ENCODE data around the gene PIANP.
"Not testable (repeated sequence)": the region's sequence is repeated elsewhere in the genome, so short reads cannot be mapped to it uniquely, and the experiment has no call there.

PIANP gene, protein sequence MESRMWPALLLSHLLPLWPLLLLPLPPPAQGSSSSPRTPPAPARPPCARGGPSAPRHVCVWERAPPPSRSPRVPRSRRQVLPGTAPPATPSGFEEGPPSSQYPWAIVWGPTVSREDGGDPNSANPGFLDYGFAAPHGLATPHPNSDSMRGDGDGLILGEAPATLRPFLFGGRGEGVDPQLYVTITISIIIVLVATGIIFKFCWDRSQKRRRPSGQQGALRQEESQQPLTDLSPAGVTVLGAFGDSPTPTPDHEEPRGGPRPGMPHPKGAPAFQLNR

DNA sequence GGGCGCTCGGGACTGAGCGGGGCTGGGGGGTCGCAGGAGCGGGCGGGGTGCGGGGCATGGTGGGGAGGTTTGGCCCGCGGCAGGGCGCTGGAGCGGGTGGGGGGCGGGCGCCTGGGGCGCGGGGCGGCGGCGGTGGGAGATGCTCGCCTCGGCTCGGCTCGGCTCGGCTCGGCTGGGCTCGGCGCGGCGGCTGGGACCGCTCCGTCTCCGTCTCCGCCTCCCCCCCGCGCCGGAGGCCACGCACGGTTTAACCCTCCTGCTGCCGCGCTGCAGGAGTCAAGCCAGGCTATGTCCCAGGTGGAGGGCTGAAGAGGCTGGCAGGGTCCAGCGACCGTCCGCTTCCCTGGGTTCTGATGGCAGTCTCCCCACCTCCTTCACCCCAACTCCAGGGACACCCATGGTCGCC is at the start of gene PIANP:
Gene PIANP, minus strand, starts transcription at position 170 of the 406 bp plus-strand sequence. CDS start 2,754 bp downstream, outside the sequence.
- no peak for DNase-seq (ENCODE audit: low read depth in 2 of 2)

DNA sequence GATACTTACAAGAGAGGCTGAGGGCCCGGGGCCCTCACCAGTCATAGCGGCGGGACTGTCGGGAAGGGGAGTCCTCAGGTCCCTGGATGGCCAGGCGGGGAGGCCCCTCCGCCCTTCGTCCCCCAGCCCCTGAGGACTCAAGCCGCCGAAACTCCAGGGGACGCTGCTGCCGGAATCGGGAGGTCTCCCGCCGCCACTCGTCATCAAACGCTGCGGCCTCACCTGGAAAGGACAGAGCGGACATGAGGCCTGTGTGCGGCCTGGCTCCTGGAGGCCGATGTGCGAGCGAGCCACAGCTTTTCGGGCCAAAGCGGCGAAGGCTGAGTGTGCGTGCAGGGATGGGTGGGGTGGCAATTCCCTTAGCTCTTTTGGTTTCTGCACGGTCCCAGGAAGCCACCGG is 48.1 kb upstream of the PIANP start:
- no peak for DNase-seq (ENCODE audit: low read depth in 2 of 2)

DNA sequence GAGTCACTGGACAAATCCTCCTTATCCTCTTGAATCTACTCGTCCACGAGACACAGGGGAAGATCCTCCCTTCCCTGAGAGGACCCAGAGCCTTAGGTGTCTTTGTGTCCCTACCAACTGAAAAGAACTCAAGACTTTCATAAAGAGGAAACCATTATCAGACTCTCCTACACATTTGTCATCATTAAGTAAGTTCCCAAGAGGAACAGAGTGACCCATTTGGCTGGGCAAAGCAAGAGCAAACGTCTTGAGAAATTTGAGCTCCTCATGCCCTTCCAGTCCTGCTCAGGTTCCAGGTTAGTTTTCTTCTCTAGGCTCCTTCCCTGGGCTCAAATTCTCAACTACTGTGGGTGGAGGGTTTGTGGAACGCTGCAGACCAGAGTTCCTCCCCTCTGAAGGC is 46.6 kb upstream of the PIANP start:
- DNase-seq (ENCODE audit: low read depth in 2 of 2), result no peak

DNA sequence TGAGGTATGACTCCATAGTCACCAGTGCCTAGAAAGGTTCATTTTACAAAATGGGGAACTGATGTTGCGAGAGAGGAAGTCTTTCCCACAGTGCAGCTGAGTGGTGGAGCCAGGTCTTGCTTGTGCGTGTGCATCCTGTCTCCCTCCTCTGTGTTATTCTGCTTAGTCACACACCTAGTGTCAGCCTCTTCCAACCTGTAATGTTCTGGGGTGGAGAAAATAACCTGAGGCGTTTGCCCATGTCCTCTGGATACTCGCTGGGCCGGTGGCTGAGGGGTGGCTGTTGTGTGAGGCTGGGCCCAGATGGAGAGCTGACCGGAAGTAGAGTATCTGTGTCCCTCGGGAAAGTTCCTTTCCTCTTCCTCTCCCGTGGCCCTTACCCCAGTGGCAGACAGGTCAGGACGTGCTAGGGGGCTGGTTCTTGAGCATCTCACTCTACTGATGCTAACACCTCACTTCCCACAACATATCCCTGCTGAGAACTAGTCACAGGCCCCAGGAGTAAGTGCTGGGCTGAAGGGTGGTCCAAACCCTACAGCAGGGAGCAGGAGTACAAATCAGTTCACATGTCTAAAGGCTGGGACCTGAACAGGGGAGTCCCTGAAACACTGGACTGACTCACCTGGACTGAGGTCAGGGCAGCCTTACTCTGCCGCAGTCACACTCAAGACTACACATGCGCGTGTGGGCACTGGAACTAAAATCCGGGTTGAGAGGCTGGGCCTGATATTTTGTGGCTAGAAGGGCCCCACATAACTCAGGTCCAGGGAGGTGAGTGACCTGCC is 45.3 kb upstream of the PIANP start:
- no peak for DNase-seq (ENCODE audit: low read depth in 2 of 2)

DNA sequence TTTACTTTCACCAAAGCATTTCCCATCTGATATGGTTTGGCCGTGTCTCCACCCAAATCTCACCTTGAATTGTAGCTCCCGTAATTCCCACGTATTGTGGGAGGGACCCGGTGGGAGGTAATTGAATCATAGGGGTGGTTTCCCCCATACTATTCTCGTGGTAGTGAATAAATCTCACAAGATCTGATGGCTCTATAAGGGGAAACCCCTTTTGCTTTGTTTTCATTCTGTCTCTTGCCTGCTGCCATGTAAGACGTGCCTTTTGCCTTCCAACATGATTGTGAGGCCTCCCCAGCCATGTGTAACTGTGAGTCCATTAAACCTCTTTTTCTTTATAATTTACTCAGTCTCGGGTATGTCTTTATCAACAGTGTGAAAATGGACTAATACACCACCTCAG is 42.7 kb upstream of the PIANP start:
- not testable (repeated sequence) for DNase-seq (ENCODE audit: low read depth in 2 of 2)

DNA sequence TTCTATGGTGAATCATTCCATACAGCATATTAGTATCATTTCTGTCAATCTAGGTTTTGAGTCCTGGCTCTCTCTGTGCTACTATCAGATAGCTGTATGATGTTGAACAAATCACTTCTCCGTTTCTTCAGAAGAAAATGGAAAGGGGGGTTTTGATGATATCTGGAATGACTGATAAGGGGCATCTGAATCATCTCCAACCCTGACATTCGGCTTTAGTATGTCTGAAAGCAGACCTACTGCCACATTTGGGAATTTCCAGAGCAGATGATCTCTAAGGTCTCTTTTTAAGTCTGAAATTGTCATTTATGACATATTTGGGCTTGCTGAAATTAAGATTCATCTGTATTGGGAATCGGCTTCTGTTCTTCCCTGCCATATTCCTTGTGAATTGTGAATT is 42.2 kb upstream of the PIANP start:
- no peak for DNase-seq (ENCODE audit: low read depth in 2 of 2)

DNA sequence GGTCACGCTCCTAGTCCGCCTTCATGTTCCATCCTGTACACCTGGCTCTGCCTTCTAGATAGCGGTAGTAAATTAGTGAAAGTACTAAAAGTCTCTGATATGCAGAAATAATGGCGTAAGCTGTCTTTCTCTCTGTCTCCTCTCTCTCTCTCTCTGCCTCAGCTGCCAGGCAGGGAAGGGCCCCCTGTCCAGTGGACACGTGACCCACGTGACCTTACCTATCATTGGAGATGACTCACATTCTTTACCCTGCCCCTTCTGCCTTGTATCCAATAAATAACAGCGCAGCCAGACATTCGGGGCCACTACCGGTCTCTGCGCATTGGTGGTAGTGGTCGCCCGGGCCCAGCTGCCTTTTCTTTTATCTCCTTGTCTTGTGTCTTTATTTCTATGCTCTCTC is 41.5 kb upstream of the PIANP start:
- DNase-seq (ENCODE audit: low read depth in 2 of 2), result not testable (repeated sequence)

DNA sequence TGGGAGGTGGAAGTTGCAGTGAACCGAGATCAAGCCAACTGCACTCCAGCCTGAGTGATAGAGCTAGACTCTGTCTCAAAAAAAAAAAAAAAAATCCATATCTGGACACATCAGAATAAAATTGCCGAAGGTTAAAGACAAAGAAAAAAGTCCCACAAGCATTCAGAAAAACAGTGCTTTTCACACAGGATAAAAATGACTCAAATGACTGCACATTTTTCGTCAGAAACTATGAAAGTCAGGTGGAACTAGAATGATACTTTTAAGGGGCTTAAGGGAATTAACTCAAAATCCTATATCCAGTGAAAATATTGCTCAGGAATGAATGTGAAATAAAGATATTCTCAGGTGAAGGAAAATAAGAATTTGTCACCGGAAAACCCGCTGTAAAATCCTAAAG is 36.1 kb upstream of the PIANP start:
- DNase-seq (ENCODE audit: low read depth in 2 of 2), result no peak

DNA sequence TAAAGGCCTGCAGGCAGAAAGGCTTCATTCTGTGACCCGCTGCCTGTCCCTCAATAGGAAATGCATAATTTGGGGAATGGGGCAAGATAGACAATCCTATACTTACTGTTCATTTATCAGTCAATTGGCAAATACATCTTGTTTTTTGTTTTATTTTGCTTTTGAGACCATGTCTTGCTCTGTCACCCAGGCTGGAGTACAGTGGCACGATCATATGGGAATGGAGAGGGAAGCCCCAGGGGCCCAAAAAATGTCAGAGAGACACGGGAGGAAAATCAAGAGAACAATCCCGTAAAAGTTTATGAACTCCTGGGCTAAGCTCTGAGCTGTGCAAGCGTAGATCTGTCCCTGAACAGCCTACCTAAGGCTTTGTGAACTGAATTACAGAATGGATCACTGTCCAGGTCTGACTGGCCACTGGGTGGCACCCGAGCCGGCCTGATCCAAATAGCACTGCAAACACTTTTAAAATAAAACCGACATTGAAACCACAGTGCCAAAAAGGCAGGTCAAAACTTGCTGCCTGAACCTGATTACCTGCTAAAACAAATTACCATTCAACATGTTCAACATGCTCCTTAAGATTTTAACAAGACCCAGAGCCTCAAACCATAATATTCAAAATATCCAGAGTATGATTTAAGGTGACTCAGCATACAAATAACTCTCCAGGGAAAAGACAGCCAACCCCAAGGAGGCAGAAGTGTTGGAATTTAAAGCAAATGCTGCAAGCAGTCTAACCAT is 35.0 kb upstream of the PIANP start:
- peak; percentile 34 to 42 for DNase-seq (ENCODE audit: low read depth in 2 of 2)

DNA sequence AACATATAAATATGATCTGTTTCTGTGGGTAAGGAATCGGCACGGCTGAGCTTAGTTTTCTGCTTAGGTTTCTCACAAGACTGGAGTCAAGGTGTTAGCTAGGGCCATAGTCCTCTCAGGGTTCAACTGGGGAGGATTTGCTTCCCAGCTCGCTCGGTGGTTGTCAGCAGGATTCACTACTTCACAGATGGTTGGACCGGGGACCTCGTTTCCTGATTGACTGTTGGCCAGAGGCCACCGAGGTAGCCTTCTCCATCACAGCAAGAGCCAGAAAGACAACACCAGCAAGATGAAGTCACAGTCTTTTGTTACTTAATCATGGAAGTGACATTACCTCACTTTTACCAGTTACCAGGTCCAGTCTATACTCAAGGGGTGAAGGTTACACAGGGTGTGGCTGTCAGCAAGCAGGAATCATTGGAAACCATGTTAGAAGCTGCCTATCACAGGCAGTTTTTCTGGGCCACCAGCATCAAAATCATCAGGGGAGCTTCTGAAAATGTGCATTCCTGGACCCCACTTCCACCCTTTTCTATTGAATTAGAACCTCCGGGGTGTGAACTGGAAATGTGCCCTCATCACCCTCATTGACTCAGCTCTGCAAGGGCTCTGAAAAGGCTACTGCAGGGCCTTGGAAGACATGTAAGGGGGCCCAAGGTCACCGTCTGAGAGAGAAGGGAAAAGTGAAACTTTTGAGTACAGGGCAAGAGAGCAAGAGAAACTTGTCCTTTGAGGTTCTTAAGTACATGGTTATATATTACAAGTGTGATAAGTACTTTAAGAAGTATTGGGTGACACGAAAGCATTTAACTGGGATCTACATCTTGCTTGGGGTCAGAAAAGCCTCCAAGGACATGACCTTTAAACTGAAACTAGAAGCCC is 34.1 kb upstream of the PIANP start:
- DNase-seq (ENCODE audit: low read depth in 2 of 2), result no peak

DNA sequence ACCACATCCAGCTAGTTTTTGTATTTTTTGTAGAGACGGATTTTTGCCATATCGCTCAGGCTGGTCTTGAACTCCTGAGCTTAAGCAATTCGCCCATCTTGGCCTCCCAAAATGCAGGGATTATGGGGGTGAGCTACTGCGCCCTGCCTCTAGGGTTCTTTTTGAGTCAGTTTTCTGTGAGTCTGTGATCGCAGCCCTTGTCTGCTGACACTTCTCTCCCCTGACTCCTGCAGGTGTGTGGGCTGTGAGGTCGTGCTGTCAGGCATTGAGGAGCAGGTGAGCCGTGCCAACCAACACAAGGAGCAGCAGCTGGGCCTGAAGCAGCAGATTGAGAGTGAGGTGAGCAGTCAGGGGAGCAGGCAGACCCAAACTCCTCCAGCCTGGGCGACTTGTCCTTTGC is 29.6 kb upstream of the PIANP start:
- DNase-seq (ENCODE audit: low read depth in 2 of 2), result no peak

DNA sequence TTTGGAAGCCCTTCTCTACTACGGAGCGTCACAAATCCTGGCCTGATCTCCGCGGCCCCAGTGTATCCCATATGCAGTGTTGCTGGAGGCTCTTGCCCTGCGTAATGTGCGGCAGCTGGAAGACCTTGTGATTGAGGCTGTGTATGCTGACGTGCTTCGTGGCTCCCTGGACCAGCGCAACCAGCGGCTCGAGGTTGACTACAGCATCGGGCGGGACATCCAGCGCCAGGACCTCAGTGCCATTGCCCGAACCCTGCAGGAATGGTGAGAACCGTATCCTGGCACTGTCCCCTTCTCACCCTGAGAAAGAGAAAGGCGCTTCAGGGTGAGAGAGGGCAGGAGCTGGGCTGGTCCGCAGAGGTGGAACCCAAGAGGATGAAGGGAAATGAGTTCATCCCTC is 28.6 kb upstream of the PIANP start:
- no peak for DNase-seq (ENCODE audit: low read depth in 2 of 2)

DNA sequence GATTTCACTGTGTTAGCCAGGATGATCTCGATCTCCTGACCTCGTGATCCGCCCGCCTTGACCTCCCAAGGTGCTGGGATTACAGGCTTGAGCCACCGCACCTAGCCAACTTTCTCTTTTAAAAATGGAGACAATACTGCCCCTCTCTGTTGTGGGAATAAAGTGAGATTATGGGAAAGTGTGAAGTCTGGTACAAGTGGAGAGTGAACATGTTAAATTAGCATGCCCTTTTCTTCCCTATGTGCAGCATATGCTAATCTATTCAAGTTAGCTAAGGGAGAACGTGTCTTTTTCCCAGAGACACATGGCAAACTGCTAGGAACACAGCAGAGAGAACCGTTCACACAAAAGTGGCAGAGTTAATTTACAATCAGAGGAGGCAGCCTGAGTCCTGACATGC is 24.7 kb upstream of the PIANP start:
- no peak for DNase-seq (ENCODE audit: low read depth in 2 of 2)

DNA sequence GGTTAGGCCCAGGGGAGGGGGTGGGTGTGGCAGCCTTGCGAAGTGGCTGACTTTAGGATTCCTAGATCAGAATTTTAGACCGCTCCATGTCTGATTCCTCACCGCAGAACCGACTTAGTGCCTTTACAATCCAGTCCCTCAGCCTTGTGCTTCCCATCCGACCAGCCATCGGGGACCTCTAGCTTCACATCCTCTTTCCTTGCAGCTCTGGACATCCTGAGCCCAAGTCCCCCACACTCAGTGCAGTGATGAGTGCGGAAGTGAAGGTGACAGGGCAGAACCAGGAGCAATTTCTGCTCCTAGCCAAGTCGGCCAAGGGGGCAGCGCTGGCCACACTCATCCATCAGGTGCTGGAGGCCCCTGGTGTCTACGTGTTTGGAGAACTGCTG is 23.8 kb upstream of the PIANP start:
- DNase-seq (ENCODE audit: low read depth in 2 of 2), result no peak

DNA sequence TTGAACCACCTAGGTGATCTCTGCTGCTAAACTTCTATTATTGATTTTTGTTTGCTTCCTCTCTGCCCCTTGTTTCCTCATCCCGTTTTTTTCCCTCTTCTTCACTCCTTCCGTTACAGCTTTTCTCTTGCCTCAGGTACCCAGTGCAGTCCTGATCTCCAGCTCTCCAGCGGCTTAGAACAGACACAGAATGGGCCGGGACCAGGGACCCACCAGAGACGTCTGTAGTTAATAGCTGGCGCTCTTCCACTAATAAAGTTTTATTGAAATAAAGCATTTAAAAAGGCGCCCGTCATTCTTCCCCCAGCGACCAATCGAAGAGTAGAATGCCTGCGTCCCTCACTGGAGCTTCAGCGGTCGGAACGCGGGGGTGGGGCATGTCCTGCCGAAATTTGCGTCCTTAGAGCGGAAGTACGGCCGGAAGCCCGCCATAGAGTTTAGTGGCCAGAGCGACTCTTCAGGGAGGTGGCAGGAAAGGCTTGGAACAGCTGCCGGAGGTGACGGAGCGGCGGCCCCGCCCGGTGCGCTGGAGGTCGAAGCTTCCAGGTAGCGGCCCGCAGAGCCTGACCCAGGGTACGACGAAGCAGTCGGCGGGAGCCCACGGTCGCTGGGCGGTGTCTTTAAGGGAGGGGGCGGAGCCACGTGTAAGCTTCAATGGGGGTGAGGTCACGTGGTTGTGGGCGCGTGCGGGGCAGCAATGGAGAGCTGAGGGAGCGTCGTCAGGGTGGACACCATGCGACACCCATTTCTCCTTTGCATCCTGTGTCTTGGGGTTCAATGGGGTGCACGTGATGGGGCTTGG is 23.2 kb upstream of the PIANP start, which contains the start of gene COPS7A:
Gene COPS7A, plus strand, starts transcription at position 440 of the 802 bp plus-strand sequence. CDS start 611 bp downstream, outside the sequence.
- DNase-seq (ENCODE audit: low read depth in 2 of 2), result peak; percentile 95 to 96

DNA sequence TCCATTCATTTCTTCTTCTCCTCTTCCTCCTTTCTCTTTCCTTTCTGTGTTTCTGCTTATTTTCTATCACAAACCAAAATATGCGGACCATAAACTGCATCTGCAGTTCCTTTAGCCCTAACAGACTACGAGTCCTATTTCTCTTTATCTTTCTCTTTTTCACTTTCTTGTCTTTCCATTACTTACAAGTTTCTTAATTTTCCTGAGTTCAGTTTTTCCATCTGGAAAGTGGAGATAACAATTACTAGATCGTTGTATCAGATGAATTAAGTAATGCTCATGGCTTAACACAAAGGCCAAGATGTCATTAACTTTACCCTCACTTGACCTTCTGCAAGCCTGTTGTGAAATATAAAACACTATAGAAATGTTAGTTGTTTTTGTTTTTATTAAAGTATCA is 22.2 kb upstream of the PIANP start:
- DNase-seq (ENCODE audit: low read depth in 2 of 2), result no peak

DNA sequence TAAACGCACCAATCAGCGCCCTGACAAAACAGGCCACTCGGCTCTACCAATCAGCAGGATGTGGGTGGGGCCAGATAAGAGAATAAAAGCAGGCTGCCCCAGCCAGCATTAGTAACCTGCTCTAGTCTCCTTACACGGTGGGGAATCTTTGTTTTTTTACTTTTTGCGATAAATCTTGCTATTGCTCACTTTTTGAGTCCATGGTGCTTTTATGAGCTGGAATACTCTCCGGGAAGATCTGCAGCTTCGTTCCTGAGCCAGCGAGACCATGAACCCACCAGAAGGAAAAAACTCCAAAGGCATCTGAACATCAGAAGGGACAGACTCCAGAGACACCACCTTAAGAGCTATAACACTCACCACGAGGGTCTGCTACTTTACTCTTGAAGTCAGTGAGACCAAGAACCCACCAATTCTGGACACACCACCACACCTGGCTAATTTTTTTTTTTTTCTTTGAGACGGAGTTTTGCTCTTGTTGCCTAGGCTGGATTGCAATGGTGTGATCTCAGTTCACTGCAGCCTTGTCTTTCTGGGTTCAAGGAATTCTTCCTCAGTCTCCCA is 16.3 kb upstream of the PIANP start:
- no peak for DNase-seq (ENCODE audit: low read depth in 2 of 2)

DNA sequence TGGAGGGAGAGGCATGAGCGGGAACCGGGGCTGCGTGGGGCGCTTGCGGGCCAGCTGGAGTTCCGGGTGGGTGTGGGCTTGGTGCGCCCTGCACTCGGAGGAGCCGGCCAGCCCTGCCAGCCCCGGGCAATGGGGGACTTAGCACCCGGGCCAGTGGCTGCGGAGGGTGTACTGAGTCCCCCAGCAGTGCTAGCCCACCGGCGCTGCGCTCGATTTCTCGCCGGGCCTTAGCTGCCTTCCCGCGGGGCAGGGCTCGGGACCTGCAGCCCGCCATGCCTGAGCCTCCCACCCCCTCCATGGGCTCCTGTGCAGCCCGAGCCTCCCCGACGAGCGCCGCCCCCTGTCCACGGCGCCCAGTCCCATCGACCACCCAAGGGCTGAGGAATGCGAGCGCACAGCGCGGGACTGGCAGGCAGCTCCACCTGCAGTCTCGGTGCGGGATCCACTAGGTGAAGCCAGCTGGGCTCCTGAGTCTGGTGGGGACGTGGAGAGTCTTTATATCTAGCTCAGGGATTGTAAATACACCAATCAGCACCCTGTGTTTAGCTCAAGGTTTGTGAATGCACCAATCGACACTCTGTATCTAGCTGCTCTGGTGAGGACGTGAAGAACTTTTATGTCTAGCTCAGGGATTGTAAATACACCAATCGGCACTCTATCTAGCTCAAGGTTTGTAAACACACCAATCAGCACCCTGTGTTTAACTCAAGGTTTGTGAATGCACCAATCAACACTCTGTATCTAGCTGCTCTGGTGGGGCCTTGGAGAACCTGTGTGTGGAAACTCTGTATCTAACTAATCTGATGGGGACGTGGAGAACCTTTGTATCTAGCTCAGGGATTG is 15.6 kb upstream of the PIANP start:
- not testable (repeated sequence) for DNase-seq (ENCODE audit: low read depth in 2 of 2)

DNA sequence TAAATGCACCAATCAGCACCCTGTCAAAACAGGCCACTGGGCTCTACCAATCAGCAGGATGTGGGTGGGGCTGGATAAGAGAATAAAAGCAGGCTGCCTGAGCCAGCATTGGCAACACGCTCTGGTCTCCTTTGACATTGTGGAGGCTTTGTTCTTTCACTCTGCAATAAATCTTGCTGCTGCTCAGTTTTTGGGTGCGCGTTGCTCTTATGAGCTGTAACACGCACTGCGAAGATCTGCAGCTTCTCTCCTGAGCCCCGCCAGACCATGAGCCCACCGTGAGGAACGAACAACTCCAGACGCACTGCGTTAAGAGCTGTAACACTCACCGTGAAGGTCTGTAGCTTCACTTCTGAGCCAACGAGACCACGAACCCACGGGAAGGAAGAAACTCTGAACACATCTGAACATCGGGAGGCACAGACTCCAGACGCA is 8.4 kb upstream of the PIANP start:
- DNase-seq (ENCODE audit: low read depth in 2 of 2), result no peak
